ENCODE results near the gene KIAA1671. TPM values are rescaled to one million over a fixed set of nuclear protein-coding genes. Genes with fewer than 3 reads are reported as not detected.

The KIAA1671 gene
- total RNA-seq, 3 donors from 2014 or later: 71.3 to 131 (median 88.9) TPM

DNA sequence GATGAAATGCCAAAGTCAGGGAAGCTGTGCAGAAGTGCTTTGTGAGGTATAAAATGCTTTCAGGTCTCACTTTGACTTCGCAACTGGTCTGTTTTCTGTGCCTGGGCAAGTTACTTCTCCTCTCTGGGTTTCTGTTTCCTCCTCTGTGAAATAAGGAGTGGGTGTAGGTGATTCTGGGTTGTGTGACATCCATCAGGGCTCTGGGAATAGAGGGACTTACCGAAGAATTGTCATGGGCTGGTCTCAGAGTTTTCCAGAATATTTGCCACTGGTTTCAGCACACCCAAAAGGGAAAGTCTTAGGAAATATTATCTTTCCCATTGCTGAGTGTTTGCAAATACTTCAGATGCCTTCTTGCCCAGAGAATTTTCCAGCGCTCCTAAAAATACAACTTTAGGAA lies 118.4 kb downstream of the KIAA1671 start:
- TF ChIP-seq, protein P1, sequence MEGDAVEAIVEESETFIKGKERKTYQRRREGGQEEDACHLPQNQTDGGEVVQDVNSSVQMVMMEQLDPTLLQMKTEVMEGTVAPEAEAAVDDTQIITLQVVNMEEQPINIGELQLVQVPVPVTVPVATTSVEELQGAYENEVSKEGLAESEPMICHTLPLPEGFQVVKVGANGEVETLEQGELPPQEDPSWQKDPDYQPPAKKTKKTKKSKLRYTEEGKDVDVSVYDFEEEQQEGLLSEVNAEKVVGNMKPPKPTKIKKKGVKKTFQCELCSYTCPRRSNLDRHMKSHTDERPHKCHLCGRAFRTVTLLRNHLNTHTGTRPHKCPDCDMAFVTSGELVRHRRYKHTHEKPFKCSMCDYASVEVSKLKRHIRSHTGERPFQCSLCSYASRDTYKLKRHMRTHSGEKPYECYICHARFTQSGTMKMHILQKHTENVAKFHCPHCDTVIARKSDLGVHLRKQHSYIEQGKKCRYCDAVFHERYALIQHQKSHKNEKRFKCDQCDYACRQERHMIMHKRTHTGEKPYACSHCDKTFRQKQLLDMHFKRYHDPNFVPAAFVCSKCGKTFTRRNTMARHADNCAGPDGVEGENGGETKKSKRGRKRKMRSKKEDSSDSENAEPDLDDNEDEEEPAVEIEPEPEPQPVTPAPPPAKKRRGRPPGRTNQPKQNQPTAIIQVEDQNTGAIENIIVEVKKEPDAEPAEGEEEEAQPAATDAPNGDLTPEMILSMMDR (IDR thresholded peaks at IDR 0.05): no peak
- Histone ChIP-seq H3K9me3 (no peaks in the 10 kb centered on the region), H3K36me3 (ENCODE audit: low read depth) (no peaks in the 10 kb centered on the region), H3K4me1 (ENCODE audit: low read depth) (no peaks in the 10 kb centered on the region), H3K4me3 (no peak overlapping the region)
- ATAC-seq (no peak), DNase-seq (no peak)
- intact Hi-C loops (cut with DNase I, micrococcal nuclease): no loop called here

GRCh38 chr22:25071720-25072119 lies 119.2 kb downstream of the KIAA1671 start:
- H3K4me3 ChIP-seq: no peak overlapping the region
- H3K4me1 ChIP-seq (ENCODE audit: low read depth): no peaks in the 10 kb centered on the region
- no peak for DNase-seq
- no peak for ATAC-seq
- H3K9me3 ChIP-seq: no peaks in the 10 kb centered on the region
- intact Hi-C loops (cut with DNase I, micrococcal nuclease): no loop called here
- no peaks in the 10 kb centered on the region for H3K36me3 ChIP-seq (ENCODE audit: low read depth)
- TF ChIP-seq, protein P1 (IDR thresholded peaks at IDR 0.05): no peak

GRCh38 chr22:25072406-25072805 lies 119.9 kb downstream of the KIAA1671 start:
- intact Hi-C loops (cut with DNase I, micrococcal nuclease): no loop called here
- no peak for DNase-seq
- TF ChIP-seq, protein P1 (IDR thresholded peaks at IDR 0.05): no peak
- Histone ChIP-seq H3K4me3 (no peak overlapping the region), H3K4me1 (ENCODE audit: low read depth) (no peaks in the 10 kb centered on the region), H3K9me3 (no peaks in the 10 kb centered on the region), H3K36me3 (ENCODE audit: low read depth) (no peaks in the 10 kb centered on the region)
- no peak for ATAC-seq

- ATAC-seq (no peak), DNase-seq (no peak)
- TF ChIP-seq, protein P1 (IDR thresholded peaks at IDR 0.05): no peak
- Histone ChIP-seq H3K4me1 (ENCODE audit: low read depth) (no peaks in the 10 kb centered on the region), H3K9me3 (no peaks in the 10 kb centered on the region), H3K4me3 (no peak overlapping the region), H3K36me3 (ENCODE audit: low read depth) (no peaks in the 10 kb centered on the region)
- intact Hi-C loops (cut with DNase I, micrococcal nuclease): no loop called here
These were observed 123.8 kb downstream of the KIAA1671 start for GRCh38 chr22:25076336-25076735.

GRCh38 chr22:25077056-25077455 lies 124.5 kb downstream of the KIAA1671 start:
- H3K9me3 ChIP-seq: no peaks in the 10 kb centered on the region
- H3K4me3 ChIP-seq: no peak overlapping the region
- intact Hi-C loops (cut with DNase I, micrococcal nuclease): no loop called here
- DNase-seq (no peak), ATAC-seq (no peak)
- no peaks in the 10 kb centered on the region for H3K36me3 ChIP-seq (ENCODE audit: low read depth)
- no peaks in the 10 kb centered on the region for H3K4me1 ChIP-seq (ENCODE audit: low read depth)
- TF ChIP-seq, protein P1 (IDR thresholded peaks at IDR 0.05): no peak

GRCh38 chr22:25077964-25078363 lies 125.4 kb downstream of the KIAA1671 start:
- TF ChIP-seq, protein P1 (IDR thresholded peaks at IDR 0.05): no peak
- H3K36me3 ChIP-seq (ENCODE audit: low read depth): no peaks in the 10 kb centered on the region
- ATAC-seq: no peak
- no peak for DNase-seq
- H3K4me3 ChIP-seq: no peak overlapping the region
- no peaks in the 10 kb centered on the region for H3K4me1 ChIP-seq (ENCODE audit: low read depth)
- no peaks in the 10 kb centered on the region for H3K9me3 ChIP-seq
- intact Hi-C loops (cut with DNase I, micrococcal nuclease): no loop called here
